Measurements from ENCODE around the gene ZNF292. TPM values are rescaled to one million over a fixed set of nuclear protein-coding genes. Genes with fewer than 3 reads are reported as not detected.

Gene ZNF292
- total and polyA plus RNA-seq, 10 of the 15 experiments (the other 5 are each of a cell fraction or from before 2014, with no cell fraction given): 11.1 to 57.6 (median 30.6) TPM

GRCh38 chr6:87154993-87155841 is at the start of gene ZNF292 (continued):
- TF ChIP-seq RAD21 (IDR thresholded peaks at IDR 0.05; ENCODE audit: insufficient read depth, low read depth, low read length) (peak; percentile 25; the same call in 1 of the 2 replicates), ZNF217 (IDR thresholded peaks at IDR 0.05) (no peak), JUNB (IDR thresholded peaks at IDR 0.05) (no peak), CEBPB (IDR thresholded peaks at IDR 0.05; ENCODE audit: borderline replicate concordance in 1 of 2, low read depth in 2 of 2, low read length in 2 of 2) (no peak), KAT2A (conservative IDR thresholded peaks at IDR 0.05; ENCODE audit: control insufficient read depth, low read depth, low read length) (no peak), ATF7 (IDR thresholded peaks at IDR 0.05; ENCODE audit: low read depth) (peak; percentile 44; the same call in 1 of the 2 replicates), FOXK2 (IDR thresholded peaks at IDR 0.05) (no peak), DPF2 (IDR thresholded peaks at IDR 0.05) (peak; percentile 71), NFYA (IDR thresholded peaks at IDR 0.05; ENCODE audit: borderline replicate concordance, low read depth, low read length) (no peak), PML (IDR thresholded peaks at IDR 0.05; ENCODE audit: low read length) (peak; percentile 35; the same call in 1 of the 2 replicates), RFX5 (IDR thresholded peaks at IDR 0.05; ENCODE audit: low read depth, low read length) (peak; percentile 30; the same call in 1 of the 2 replicates), YBX1 (IDR thresholded peaks at IDR 0.05) (no peak), FOXM1 (IDR thresholded peaks at IDR 0.05; ENCODE audit: low read depth, low read length) (no peak; the same call in 1 of the 2 replicates), NR2C1 (IDR thresholded peaks at IDR 0.05) (no peak; the same call in 1 of the 2 replicates), POLR2A (IDR thresholded peaks at IDR 0.05; ENCODE audit: low read depth, low read length) (peak; percentile 94), TCF12 (IDR thresholded peaks at IDR 0.05; ENCODE audit: low read depth, low read length) (peak; percentile 4; the same call in 1 of the 2 replicates), MYC (IDR thresholded peaks at IDR 0.05; ENCODE audit: insufficient read depth, insufficient read length, insufficient replicate concordance, low read length, severe bottlenecking) (peak; percentile 46), NFXL1 (IDR thresholded peaks at IDR 0.05; ENCODE audit: borderline replicate concordance) (no peak), BCLAF1 (IDR thresholded peaks at IDR 0.05) (no peak), JUND (IDR thresholded peaks at IDR 0.05; ENCODE audit: low read depth, low read length) (no peak)
- TF ChIP-seq, protein P1, sequence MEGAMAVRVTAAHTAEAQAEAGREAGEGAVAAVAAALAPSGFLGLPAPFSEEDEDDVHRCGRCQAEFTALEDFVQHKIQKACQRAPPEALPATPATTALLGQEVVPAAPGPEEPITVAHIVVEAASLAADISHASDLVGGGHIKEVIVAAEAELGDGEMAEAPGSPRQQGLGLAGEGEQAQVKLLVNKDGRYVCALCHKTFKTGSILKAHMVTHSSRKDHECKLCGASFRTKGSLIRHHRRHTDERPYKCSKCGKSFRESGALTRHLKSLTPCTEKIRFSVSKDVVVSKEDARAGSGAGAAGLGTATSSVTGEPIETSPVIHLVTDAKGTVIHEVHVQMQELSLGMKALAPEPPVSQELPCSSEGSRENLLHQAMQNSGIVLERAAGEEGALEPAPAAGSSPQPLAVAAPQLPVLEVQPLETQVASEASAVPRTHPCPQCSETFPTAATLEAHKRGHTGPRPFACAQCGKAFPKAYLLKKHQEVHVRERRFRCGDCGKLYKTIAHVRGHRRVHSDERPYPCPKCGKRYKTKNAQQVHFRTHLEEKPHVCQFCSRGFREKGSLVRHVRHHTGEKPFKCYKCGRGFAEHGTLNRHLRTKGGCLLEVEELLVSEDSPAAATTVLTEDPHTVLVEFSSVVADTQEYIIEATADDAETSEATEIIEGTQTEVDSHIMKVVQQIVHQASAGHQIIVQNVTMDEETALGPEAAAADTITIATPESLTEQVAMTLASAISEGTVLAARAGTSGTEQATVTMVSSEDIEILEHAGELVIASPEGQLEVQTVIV (IDR thresholded peaks at IDR 0.05; ENCODE audit: borderline replicate concordance, partially characterized antibody): peak; percentile 54
- TF ChIP-seq, protein P2, sequence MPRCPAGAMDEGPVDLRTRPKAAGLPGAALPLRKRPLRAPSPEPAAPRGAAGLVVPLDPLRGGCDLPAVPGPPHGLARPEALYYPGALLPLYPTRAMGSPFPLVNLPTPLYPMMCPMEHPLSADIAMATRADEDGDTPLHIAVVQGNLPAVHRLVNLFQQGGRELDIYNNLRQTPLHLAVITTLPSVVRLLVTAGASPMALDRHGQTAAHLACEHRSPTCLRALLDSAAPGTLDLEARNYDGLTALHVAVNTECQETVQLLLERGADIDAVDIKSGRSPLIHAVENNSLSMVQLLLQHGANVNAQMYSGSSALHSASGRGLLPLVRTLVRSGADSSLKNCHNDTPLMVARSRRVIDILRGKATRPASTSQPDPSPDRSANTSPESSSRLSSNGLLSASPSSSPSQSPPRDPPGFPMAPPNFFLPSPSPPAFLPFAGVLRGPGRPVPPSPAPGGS (IDR thresholded peaks at IDR 0.05; ENCODE audit: borderline replicate concordance, insufficient read depth, low read depth, low read length, poor library complexity, severe bottlenecking): peak; percentile 29
